Mammary epithelial cell (primary cell): ENCODE measurements around the gene MSANTD1.

Experiments
- CTCF ChIP-seq, 2 donors: IDR thresholded peaks in 1 of 2; conservative IDR thresholded peaks in 1 of 2; 2 replicates each; pipeline ENCODE4 v1.5.1; 2011 to 2012; ENCODE audit warnings: inconsistent platforms in 2 of 2, low read length in 2 of 2, mild to moderate bottlenecking in 2 of 2, control low read depth in 1 of 2, low read depth in 1 of 2; ENCODE audit not compliant: insufficient read depth in 1 of 2; ENCODE audit errors: extremely low read depth in 1 of 2
- EZH2 ChIP-seq: IDR thresholded peaks from 2 replicates; pipeline ENCODE4 v1.6.1; 2012; ENCODE audit warnings: low read length, inconsistent platforms, borderline replicate concordance

DNA sequence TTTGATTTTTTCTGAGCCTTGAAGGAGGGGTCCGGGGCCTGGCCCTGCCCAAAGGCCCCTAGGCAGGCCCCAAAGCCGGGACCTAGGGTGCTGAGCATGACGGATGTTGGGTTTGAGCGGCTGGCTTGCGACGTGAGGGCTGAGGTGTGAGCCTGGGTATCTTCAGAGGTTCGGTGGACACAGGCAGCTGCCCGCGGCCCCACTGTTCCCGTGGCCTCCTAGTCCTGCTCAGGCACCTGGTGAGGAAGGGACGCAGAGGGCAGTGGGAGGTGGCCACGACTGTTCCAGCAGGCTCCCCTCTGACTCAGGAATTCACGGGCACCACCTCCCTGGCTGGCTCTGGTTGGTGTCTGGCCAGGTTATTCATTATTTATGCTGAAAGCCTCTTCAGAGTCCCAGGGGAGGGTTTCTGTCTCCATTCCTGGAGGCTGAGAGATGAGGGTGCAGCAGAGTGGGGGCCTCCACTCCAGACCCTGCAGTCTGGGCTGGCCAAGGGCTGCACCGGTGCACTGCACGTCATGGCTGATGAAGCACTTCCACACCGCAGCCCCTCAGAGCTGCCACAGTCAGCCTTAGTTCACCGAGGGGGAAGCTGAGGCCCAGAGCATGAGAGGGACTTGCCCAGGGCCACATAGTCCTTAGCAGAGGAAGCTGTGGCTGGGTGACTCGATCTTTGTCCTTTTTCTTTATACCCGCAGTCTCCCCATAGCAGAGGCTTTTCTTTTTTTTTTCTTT, 2.2 kb downstream of the MSANTD1 start:
- TF ChIP-seq CTCF (conservative IDR thresholded peaks at IDR 0.05 in 1 of 2, IDR thresholded peaks at IDR 0.05 in 1 of 2; ENCODE audit: extremely low read depth in 1 of 2, insufficient read depth in 1 of 2, low read depth in 1 of 2, low read length in 2 of 2) (no peak), EZH2 (no peak)
